ENCODE results near the gene ACTL10. TPM values are rescaled to one million over a fixed set of nuclear protein-coding genes. Genes with fewer than 3 reads are reported as not detected.

Gene ACTL10
- total RNA-seq, 4 donors from 2014 or later: 0.51 to 0.75 (median 0.66) TPM; not detected in 1

GRCh38 chr20:33667676-33668465 is 1.1 kb downstream of the ACTL10 start:
- TF ChIP-seq, protein P1, sequence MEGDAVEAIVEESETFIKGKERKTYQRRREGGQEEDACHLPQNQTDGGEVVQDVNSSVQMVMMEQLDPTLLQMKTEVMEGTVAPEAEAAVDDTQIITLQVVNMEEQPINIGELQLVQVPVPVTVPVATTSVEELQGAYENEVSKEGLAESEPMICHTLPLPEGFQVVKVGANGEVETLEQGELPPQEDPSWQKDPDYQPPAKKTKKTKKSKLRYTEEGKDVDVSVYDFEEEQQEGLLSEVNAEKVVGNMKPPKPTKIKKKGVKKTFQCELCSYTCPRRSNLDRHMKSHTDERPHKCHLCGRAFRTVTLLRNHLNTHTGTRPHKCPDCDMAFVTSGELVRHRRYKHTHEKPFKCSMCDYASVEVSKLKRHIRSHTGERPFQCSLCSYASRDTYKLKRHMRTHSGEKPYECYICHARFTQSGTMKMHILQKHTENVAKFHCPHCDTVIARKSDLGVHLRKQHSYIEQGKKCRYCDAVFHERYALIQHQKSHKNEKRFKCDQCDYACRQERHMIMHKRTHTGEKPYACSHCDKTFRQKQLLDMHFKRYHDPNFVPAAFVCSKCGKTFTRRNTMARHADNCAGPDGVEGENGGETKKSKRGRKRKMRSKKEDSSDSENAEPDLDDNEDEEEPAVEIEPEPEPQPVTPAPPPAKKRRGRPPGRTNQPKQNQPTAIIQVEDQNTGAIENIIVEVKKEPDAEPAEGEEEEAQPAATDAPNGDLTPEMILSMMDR (IDR thresholded peaks at IDR 0.05; ENCODE audit: low read depth): no peak

DNA sequence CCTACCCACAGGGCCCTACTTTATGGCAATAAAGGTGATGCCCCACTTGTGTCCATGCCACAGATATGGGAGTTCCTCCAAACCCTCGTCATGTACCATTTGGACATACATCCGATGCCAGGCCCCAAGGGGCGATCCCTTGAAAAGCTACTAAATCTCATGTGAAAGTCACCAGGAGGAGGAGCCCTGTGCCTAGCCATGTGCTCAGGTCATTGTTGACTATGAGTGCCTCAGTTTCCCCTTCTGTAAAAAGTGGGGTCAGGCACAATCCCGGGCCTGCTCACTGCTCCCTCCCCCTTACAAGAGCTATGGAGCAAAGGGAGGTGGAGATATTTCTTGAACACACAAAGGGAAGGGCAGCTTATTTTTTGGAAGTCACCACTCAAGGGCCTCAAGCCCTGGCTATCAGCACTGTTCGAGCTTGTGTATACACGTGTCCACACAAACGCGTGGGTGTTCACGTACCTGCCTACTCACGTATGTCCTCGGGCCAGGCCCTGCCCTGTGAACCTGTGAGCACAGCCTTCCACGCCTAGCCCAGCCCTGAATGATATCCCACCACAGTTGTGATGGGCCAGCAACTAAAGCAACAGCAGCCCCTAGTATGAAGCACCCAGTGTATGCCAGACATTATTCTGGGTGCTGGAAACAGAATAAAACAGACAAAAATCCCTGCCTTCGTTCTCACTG is 1.9 kb downstream of the ACTL10 start:
- TF ChIP-seq, protein P1 (IDR thresholded peaks at IDR 0.05; ENCODE audit: low read depth): no peak

DNA sequence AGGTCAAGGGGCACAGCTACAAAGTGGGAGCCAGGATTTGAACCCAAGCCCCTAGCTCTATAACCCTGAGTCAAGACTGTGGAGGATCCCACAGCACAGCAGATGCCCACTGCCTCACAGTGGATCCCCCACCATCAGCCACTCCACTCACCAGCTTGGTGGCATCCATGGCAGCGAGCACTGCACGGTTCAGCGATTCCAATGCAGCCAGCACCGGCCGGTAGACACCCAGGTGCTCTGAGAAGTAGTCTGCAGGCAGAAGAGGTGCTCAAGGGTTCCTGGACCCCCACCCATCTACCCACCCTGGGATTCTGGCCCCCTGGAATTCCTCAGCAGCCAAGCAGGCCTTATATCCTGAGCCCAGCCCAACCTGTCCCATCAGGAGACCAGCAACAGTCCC is 2.5 kb downstream of the ACTL10 start:
- TF ChIP-seq, protein P1 (IDR thresholded peaks at IDR 0.05; ENCODE audit: low read depth): no peak

GRCh38 chr20:33669873-33670640 is 3.3 kb downstream of the ACTL10 start:
- TF ChIP-seq, protein P1 (IDR thresholded peaks at IDR 0.05; ENCODE audit: low read depth): no peak

DNA sequence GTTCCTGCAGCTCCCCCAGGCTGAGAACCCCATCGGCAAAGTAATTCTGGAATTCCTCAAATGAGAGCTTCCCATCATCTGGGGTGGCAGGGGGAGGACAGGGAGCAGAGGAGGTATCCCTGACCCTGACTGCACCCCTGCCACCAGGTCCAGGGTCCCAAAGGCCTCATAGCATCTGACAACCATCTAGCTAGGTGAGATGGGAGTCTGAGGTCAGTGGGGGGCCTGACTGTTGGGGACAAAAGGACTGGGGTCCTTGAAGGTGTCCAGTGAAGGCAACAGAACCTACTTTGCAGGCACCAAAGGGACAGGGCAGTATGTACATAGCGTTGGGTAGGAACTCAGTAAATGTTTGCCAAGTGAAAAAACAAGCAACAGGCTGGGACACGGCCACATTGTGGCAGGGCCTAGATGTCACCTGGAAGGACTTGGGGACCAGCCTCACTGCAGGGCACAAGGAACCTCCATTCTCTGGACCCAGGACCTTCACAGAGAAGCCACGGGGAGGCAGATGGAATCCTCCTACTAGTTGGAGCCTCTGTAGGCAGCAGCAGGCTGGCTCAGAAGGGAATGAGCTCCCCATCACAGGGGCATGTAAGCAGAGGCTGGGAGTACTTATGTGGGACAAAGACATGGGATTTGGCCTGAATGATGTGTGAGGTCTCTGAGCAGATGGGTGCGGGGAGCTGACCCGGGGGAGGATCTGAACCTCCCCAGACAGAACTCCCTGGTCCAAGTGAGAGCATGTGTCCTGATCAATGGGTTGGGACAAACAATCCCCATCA is 4.2 kb downstream of the ACTL10 start:
- TF ChIP-seq, protein P1 (IDR thresholded peaks at IDR 0.05; ENCODE audit: low read depth): no peak

DNA sequence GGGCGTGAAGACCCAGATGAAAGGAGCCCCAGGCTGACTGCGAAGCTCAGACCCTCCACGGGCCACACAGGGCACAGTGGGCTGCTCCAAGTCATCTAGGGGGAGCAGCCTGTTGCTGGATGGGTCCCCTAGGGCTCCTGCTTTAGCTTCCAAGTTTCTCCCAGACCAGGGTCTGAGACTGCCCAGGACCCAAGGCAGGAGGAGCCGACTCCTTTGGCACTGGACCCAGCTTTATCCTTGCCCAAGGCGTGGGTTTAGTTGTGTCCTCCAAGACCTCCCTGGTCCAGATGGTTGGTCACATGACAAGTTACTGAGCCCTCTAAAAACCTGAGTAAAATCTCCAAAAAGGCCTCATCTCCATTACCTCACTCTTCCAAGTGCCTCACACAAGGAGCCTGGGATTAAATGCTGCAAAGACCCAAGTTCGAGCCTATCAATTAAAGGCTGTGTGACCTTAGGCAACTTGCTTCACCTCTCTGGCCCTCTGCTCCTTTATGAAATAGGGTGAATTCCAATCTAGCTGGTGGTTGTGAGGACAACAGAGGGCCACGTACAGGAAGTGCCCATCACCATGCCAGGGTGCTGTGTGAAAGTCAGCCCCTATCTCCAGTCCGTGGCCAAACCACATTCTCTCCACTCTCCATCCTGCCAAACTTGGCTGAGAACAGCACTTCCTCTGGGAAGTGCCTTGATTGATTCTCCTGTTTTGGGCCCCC is 5.0 kb downstream of the ACTL10 start:
- TF ChIP-seq, protein P1 (IDR thresholded peaks at IDR 0.05; ENCODE audit: low read depth): no peak
